ENCODE measurements around the gene TMPRSS9. TPM values are rescaled to one million over a fixed set of nuclear protein-coding genes. Genes with fewer than 3 reads are reported as not detected.
"Not testable (repeated sequence)": the region's sequence is repeated elsewhere in the genome, so short reads cannot be mapped to it uniquely, and the experiment has no call there.

Gene TMPRSS9
- total RNA-seq, 1 donor from 2014 or later = not detected

- TF ChIP-seq CTCF (IDR thresholded peaks at IDR 0.05) = no peak
- no peak overlapping the region for H3K27ac Mint-ChIP-seq
Measured at GRCh38 chr19:2343289-2343982, 16.6 kb upstream of the TMPRSS9 start.

GRCh38 chr19:2344381-2344870 lies 15.6 kb upstream of the TMPRSS9 start:
- intact Hi-C loops (cut with micrococcal nuclease) = no loop called here
- Mint-ChIP-seq H3K36me3 (ENCODE audit: low read depth) (peaks cover 13% of the 10 kb centered on the region), H3K27me3 (no peaks in the 10 kb centered on the region), H3K4me1 (no peaks in the 10 kb centered on the region), H3K4me3 (no peak overlapping the region), H3K9me3 (no peaks in the 10 kb centered on the region), H3K27ac (no peak overlapping the region)
- ChIA-PET CTCF (no interaction called here), POLR2A (no interaction called here)
- DNase-seq = no peak
- no peak for TF ChIP-seq CTCF (IDR thresholded peaks at IDR 0.05)
- no peak for ATAC-seq (ENCODE audit: low read depth)

More at GRCh38 chr19:2343289-2343982, 16.6 kb upstream of the TMPRSS9 start:
- no peaks in the 10 kb centered on the region for H3K4me1 Mint-ChIP-seq
- no peaks in the 10 kb centered on the region for H3K27me3 Mint-ChIP-seq
- no peak for DNase-seq
- no peak for ATAC-seq (ENCODE audit: low read depth)
- H3K9me3 Mint-ChIP-seq = no peaks in the 10 kb centered on the region
- CTCF ChIA-PET = no interaction called here
- H3K36me3 Mint-ChIP-seq (ENCODE audit: low read depth) = peaks cover 20% of the 10 kb centered on the region
- POLR2A ChIA-PET = no interaction called here
- no peak overlapping the region for H3K4me3 Mint-ChIP-seq
- intact Hi-C loops (cut with micrococcal nuclease) = no loop called here

GRCh38 chr19:2345076-2345475 lies 15.0 kb upstream of the TMPRSS9 start:
- TF ChIP-seq CTCF (IDR thresholded peaks at IDR 0.05) = no peak
- H3K36me3 Mint-ChIP-seq (ENCODE audit: low read depth) = peaks cover 13% of the 10 kb centered on the region
- H3K9me3 Mint-ChIP-seq = no peaks in the 10 kb centered on the region
- H3K27me3 Mint-ChIP-seq = no peaks in the 10 kb centered on the region
- H3K4me3 Mint-ChIP-seq = no peak overlapping the region
- ATAC-seq (ENCODE audit: low read depth) = no peak
- intact Hi-C loops (cut with micrococcal nuclease) = no loop called here
- H3K27ac Mint-ChIP-seq = no peak overlapping the region
- no peak for DNase-seq
- POLR2A ChIA-PET = no interaction called here
- CTCF ChIA-PET = no interaction called here
- no peaks in the 10 kb centered on the region for H3K4me1 Mint-ChIP-seq

- ChIA-PET CTCF (no interaction called here), POLR2A (no interaction called here)
- no peak overlapping the region for H3K27ac Mint-ChIP-seq
- intact Hi-C loops (cut with micrococcal nuclease) = no loop called here
- H3K9me3 Mint-ChIP-seq = no peaks in the 10 kb centered on the region
- H3K4me3 Mint-ChIP-seq = no peak overlapping the region
- H3K36me3 Mint-ChIP-seq (ENCODE audit: low read depth) = peaks cover 13% of the 10 kb centered on the region
- H3K4me1 Mint-ChIP-seq = no peaks in the 10 kb centered on the region
- no peak for TF ChIP-seq CTCF (IDR thresholded peaks at IDR 0.05)
- no peak for ATAC-seq (ENCODE audit: low read depth)
- H3K27me3 Mint-ChIP-seq = no peaks in the 10 kb centered on the region
- no peak for DNase-seq
Measured at GRCh38 chr19:2345794-2346663, 14.0 kb upstream of the TMPRSS9 start.

GRCh38 chr19:2349818-2350217 lies 10.2 kb upstream of the TMPRSS9 start:
- DNase-seq; H3K4me3 Mint-ChIP-seq; intact Hi-C loops (cut with micrococcal nuclease); POLR2A ChIA-PET; CTCF ChIA-PET; ATAC-seq (ENCODE audit: low read depth); H3K9me3 Mint-ChIP-seq; H3K27ac Mint-ChIP-seq; H3K27me3 Mint-ChIP-seq; H3K4me1 Mint-ChIP-seq: not testable (repeated sequence)
- peaks cover 21% of the 10 kb centered on the region for H3K36me3 Mint-ChIP-seq (ENCODE audit: low read depth)

Measured in activated B cell treated with CpG ODN at 0.5 μM for 24 hours (primary cell).